ENCODE data around the gene ADGRE2.

ADGRE2 gene

GRCh38 chr19:14735915-14736314 is 42.4 kb downstream of the ADGRE2 start:
- Histone ChIP-seq H3K9me3 (ENCODE audit: low read length) (no peaks in the 10 kb centered on the region; the same call in 1 of the 2 replicates), H2AFZ (ENCODE audit: low read length) (no peak overlapping the region), H3K36me3 (ENCODE audit: insufficient read depth, low read length) (no peaks in the 10 kb centered on the region), H3F3A (ENCODE audit: insufficient read depth, low read length) (no peaks in the 10 kb centered on the region), H3K79me2 (ENCODE audit: insufficient read depth, low read length) (no peaks in the 10 kb centered on the region), H3K9me2 (ENCODE audit: low read depth, low read length) (no peaks in the 10 kb centered on the region), H3K4me1 (ENCODE audit: insufficient read depth, low read length, severe bottlenecking) (no peaks in the 10 kb centered on the region), H3K4me2 (ENCODE audit: low read length) (no peak overlapping the region), H3K27ac (ENCODE audit: low read depth, low read length, poor library complexity, severe bottlenecking) (no peak overlapping the region), H3K9ac (ENCODE audit: low read length) (no peak overlapping the region), H4K20me1 (ENCODE audit: insufficient read depth, low read length) (no peaks in the 10 kb centered on the region), H3K27me3 (ENCODE audit: insufficient read depth, low read length) (peaks cover 8% of the 10 kb centered on the region; the same call in 1 of the 2 replicates), H3K4me3 (ENCODE audit: low read depth, low read length, poor library complexity, severe bottlenecking) (no peak overlapping the region)
- TF ChIP-seq EZH2 (IDR thresholded peaks at IDR 0.05; ENCODE audit: borderline replicate concordance, low read length) = no peak
- no peak for TF ChIP-seq CTCF (IDR thresholded peaks at IDR 0.05; ENCODE audit: low read length)

- Histone ChIP-seq H3K4me3 (ENCODE audit: low read depth, low read length, poor library complexity, severe bottlenecking) (no peak overlapping the region), H3K36me3 (ENCODE audit: insufficient read depth, low read length) (no peaks in the 10 kb centered on the region), H3K4me1 (ENCODE audit: insufficient read depth, low read length, severe bottlenecking) (no peaks in the 10 kb centered on the region), H3K27me3 (ENCODE audit: insufficient read depth, low read length) (peaks cover 11% of the 10 kb centered on the region; the same call in 1 of the 2 replicates), H3K27ac (ENCODE audit: low read depth, low read length, poor library complexity, severe bottlenecking) (no peak overlapping the region), H2AFZ (ENCODE audit: low read length) (no peak overlapping the region), H3K79me2 (ENCODE audit: insufficient read depth, low read length) (no peaks in the 10 kb centered on the region), H3K9me2 (ENCODE audit: low read depth, low read length) (no peaks in the 10 kb centered on the region), H4K20me1 (ENCODE audit: insufficient read depth, low read length) (no peaks in the 10 kb centered on the region), H3F3A (ENCODE audit: insufficient read depth, low read length) (no peaks in the 10 kb centered on the region), H3K4me2 (ENCODE audit: low read length) (no peak overlapping the region), H3K9ac (ENCODE audit: low read length) (no peak overlapping the region), H3K9me3 (ENCODE audit: low read length) (peaks cover under 1% of the 10 kb centered on the region; the same call in 1 of the 2 replicates)
- TF ChIP-seq CTCF (IDR thresholded peaks at IDR 0.05; ENCODE audit: low read length) (no peak), EZH2 (IDR thresholded peaks at IDR 0.05; ENCODE audit: borderline replicate concordance, low read length) (no peak)
Measured at GRCh38 chr19:14733574-14733973, 44.8 kb downstream of the ADGRE2 start.

- Histone ChIP-seq H2AFZ (ENCODE audit: low read length) (no peak overlapping the region), H3K4me1 (ENCODE audit: insufficient read depth, low read length, severe bottlenecking) (no peaks in the 10 kb centered on the region), H3K27ac (ENCODE audit: low read depth, low read length, poor library complexity, severe bottlenecking) (no peak overlapping the region), H3K9me2 (ENCODE audit: low read depth, low read length) (no peaks in the 10 kb centered on the region), H3K4me3 (ENCODE audit: low read depth, low read length, poor library complexity, severe bottlenecking) (no peak overlapping the region), H3F3A (ENCODE audit: insufficient read depth, low read length) (no peaks in the 10 kb centered on the region), H3K9ac (ENCODE audit: low read length) (no peak overlapping the region), H3K4me2 (ENCODE audit: low read length) (no peak overlapping the region), H3K27me3 (ENCODE audit: insufficient read depth, low read length) (peaks cover 12% of the 10 kb centered on the region; the same call in 1 of the 2 replicates), H3K36me3 (ENCODE audit: insufficient read depth, low read length) (no peaks in the 10 kb centered on the region), H3K9me3 (ENCODE audit: low read length) (peaks cover 3% of the 10 kb centered on the region; the same call in 1 of the 2 replicates), H4K20me1 (ENCODE audit: insufficient read depth, low read length) (no peaks in the 10 kb centered on the region), H3K79me2 (ENCODE audit: insufficient read depth, low read length) (no peaks in the 10 kb centered on the region)
- TF ChIP-seq CTCF (IDR thresholded peaks at IDR 0.05; ENCODE audit: low read length) = no peak
- no peak for TF ChIP-seq EZH2 (IDR thresholded peaks at IDR 0.05; ENCODE audit: borderline replicate concordance, low read length)
Measured at GRCh38 chr19:14732510-14732909, 45.9 kb downstream of the ADGRE2 start.

Measured in OCI-LY1 (cell line).